GM20000 (cell line): Measurements from ENCODE around the gene STARD8.
"Not testable (repeated sequence)": the region's sequence is repeated elsewhere in the genome, so short reads cannot be mapped to it uniquely, and the experiment has no call there.

Experiments
- DNase-seq: peaks from one replicate; pipeline ENCODE4 v3.0.0; 2012; ENCODE audit warnings: low spot score
- CTCF ChIP-seq: IDR thresholded peaks from 2 replicates; pipeline ENCODE4 v1.5.1; 2012; ENCODE audit warnings: mild to moderate bottlenecking, control low read depth; ENCODE audit errors: extremely low read depth, missing control alignments

The STARD8 gene

GRCh38 chrX:68647156-68647957 is at the start of gene STARD8:
Gene STARD8 (plus strand): TSS chrX:68647666. CDS start chrX:68647883, 217 bp downstream.
- no peak for DNase-seq
- TF ChIP-seq CTCF, result no peak

- TF ChIP-seq CTCF, result no peak
- DNase-seq, result no peak
Measured at GRCh38 chrX:68598841-68599240, 48.6 kb upstream of the STARD8 start.

GRCh38 chrX:68599256-68600152 is 48.0 kb upstream of the STARD8 start:
- DNase-seq, result no peak
- TF ChIP-seq CTCF, result no peak

- not testable (repeated sequence) for DNase-seq
Measured at GRCh38 chrX:68604216-68604615, 43.2 kb upstream of the STARD8 start.

GRCh38 chrX:68614733-68615132 is 32.7 kb upstream of the STARD8 start:
- not testable (repeated sequence) for DNase-seq

GRCh38 chrX:68627986-68628385 is 19.5 kb upstream of the STARD8 start:
- TF ChIP-seq CTCF, result no peak
- no peak for DNase-seq

- not testable (repeated sequence) for DNase-seq
Measured at GRCh38 chrX:68629936-68630335, 17.5 kb upstream of the STARD8 start.

- no peak for TF ChIP-seq CTCF
Measured at GRCh38 chrX:68631336-68631735, 16.1 kb upstream of the STARD8 start.

GRCh38 chrX:68632491-68632890 is 15.0 kb upstream of the STARD8 start:
- TF ChIP-seq CTCF, result no peak
- DNase-seq, result no peak

More at GRCh38 chrX:68631336-68631735, 16.1 kb upstream of the STARD8 start:
- no peak for DNase-seq
